ENCODE results near the gene FCHSD2.

FCHSD2 gene

DNA sequence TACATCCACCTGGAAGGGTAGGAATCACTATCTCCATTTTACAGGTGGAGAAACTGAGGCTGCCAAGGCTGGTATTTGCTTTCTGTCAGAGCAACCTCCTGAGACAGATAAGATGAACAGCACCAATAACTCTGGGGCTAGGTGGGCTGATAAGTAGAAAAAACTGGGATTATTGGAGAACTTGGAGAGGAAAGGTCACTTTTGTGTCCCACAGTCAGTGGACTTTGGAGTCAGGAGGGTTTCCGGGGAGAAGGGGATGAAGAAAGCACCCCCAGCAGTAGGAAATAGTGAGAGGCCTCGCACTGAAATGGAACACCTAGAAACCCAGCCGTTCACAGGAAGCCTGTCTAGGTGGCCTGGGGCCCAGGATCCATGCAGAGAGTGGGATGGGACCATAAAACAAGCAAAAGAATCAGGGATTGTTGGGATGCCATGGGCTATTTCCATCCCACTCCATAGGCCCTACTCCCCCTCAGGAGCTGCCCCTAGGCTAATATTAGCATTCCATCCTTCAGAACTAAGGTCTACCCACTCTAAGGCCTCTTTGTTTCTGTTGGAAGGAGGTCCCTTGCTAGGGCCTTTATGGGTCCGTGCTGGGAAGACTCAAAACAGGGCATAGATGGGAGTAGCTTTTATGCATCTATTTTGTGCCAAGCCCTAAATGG is 31.0 kb upstream of the FCHSD2 start:
- no peak for DNase-seq (ENCODE audit: low read depth in 2 of 2)

GRCh38 chr11:73171436-73172161 is 29.5 kb upstream of the FCHSD2 start:
- no peak for DNase-seq (ENCODE audit: low read depth in 2 of 2)

DNA sequence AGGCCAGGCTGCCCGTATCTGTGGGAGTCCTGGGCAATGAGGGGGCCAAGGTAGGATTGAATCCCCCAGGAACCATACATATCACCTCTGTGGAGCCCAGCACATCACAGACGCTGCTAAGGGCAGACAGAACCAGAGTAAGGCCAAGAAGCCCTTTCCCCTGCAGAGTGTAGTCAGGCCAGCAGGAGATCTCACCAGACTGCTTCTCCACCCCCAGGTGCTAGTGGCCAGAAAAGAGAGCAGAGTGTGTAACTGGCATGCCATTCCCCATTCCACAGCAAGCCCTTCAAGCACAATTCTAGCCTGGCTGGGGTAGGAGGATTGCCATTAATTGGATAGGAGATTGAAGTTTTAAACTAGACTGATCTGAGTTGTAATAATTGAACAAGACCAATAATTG is 28.0 kb upstream of the FCHSD2 start:
- DNase-seq (ENCODE audit: low read depth in 2 of 2) = no peak

DNA sequence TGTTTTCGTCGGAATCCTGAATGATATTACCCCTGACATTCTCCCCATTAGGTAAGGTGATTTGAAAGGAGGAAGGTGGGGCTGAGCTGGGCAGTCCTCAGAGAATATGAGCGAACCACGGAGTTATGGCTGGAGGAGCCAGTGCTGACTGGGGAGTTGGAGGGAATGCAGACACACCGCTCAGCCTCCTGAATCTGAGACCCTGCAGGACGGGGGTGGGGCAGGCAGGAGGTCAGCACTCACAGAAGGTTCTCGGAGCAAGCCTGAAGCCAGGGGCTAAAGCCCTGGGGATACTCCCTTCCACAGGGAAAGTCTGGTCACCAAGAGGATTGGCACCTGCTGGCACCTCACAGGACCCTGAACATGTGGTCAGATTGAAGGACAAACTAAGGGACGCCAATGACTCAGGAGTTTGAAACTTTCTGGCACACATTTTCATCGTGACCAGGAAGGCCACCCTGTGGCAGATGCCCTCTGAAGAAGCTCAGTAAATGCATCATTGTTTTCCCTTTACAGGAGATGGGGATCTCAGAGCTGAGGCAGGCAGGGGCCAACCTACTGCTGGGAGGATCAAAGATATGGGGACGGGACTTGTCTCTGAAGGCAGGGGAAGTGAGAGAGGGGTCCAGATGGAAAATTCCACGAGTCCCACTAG is 26.9 kb upstream of the FCHSD2 start:
- DNase-seq (ENCODE audit: low read depth in 2 of 2) = no peak

DNA sequence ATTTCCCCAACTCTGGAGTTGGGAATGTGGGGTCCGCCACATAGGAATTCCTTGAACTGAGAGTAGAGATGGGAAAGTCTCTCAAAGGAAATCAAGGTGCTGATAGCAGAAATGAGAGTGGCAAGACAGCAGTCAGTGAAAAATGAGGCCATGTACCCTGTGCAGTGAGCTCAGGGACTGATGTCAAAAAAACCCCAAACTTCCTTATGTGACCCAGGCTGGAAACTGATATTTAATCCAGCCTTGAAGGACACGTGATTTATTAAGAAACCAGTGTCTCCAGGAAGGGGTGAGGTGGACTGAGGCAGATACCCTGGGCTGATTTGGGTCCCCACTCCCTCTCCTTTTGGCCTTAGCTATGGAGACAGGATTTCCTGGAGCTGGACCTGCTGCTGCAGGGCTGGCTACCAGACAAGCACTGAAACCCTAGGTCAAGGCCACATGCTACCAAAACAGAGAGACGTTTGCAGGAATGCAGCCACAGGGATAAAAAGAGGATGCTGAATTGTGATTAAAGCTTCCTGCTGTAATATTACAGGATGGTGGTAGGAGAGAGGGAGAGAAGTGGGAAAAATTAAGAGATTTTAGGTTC is 25.3 kb upstream of the FCHSD2 start:
- no peak for DNase-seq (ENCODE audit: low read depth in 2 of 2)

DNA sequence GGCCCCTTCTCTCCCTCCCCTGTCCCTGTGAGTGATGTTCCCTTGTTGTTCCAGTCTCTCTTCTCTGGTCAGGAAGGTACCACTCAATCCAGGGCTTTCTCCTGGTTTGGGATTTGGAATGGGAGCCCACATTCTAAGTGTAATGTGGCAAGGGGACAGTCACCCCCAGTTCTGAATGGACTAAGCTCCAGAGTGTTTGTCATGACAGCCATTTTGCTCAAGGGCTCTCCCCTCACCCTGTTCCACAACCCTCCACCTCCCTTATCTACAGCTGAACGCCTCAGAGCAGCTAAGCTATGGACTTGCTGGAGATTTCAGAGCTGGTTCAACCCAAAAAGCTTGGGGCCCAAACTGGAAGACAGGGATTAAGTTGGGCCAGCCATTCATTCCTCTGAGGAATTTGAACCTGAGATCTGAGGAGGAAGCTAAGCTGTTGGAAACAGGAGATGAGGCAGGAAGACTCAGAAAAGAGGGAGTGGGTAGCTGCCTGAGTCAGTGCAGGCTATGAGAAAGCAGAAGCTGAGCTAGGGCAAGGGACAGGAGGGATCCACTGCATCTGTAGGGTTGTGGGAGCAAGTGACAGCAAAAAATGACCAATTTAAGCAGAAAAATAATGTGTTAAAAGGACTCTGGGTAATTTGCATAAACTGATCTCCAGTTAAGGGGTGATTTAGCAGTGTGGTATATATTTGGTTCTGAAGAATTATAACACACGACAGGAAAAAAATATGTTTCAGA is 22.9 kb upstream of the FCHSD2 start:
- DNase-seq (ENCODE audit: low read depth in 2 of 2) = no peak

- no peak for DNase-seq (ENCODE audit: low read depth in 2 of 2)
Measured at GRCh38 chr11:73163638-73164174, 21.6 kb upstream of the FCHSD2 start.

- DNase-seq (ENCODE audit: low read depth in 2 of 2) = no peak
Measured at GRCh38 chr11:73162196-73162740, 20.1 kb upstream of the FCHSD2 start.

GRCh38 chr11:73160005-73160760 is 18.1 kb upstream of the FCHSD2 start:
- DNase-seq (ENCODE audit: low read depth in 2 of 2) = no peak

- no peak for DNase-seq (ENCODE audit: low read depth in 2 of 2)
Measured at GRCh38 chr11:73159297-73159696, 17.2 kb upstream of the FCHSD2 start.

DNA sequence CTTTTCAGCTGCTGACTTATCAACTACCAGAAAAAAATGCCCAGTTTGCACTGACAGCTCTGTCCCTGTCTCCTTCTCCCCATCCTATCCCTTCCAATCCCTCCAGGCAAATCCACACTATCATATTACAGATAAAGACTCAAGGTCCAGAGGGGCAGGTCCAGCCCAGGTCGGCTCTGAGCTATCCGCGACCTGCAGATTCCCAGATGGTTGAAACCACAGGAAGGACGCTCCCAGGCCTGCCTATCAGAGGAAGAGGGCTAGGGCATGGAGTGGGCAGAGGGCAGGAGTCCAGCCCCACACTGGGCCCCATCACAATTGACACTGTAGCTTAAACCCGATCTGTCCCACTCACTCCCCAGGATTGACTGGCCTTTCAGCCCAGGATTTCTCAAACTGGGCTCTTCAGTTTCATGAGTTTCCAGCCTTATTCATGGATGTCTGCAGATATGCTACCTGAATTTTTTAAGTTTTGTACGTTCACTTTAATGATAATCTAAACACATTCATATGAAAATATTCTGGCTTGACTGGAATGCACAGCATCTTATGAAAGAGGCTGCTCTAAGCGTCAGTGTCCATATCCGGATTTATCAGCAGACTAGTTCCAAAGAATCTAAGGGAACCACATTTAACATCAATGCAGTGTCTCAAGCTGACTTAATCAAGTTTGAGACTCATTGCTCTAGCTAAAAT is 16.4 kb upstream of the FCHSD2 start:
- no peak for DNase-seq (ENCODE audit: low read depth in 2 of 2)

DNA sequence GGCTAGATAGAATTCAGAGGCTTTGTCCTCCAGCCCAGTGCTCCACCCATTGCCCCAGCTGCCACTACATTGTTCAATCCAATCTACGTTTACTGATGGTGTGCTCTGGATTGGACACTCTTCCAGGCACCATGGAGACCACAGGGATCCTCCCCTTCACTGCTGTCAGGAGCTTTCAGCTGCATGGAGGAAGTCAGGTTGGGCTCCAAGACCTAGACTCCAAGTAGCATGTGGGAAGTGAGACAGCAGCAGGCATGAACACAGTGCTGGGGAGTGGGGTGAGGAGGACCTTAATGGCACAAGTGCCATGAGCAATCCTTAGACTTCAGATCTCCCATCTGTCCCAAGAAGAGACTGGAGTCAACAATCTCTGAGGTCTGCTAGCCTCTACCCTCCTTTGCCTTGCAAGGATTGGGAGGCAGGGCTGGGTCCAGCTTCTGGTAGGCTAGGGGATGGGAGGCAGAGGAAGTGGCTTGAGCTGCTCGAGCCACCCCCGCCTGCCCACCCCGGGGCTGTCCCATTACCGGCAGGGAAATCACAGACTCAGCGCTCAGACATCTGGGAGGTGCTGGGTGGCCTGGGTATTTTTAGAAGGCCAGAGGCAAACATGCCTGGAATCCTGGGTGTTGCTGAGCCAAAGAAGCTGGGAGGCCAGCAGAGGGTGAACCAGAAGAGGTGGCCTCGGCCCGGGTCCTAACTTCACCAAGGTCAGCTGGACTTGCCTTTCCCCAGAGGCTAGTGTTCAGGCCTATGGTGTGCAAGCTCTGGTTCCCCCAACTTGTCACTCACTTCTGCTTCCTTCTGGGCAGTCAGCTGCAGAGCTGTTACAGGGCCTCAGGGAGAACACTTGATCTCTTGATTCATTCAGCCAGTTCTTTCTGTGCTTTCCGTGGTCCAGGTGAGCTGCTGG is 15.2 kb upstream of the FCHSD2 start:
- DNase-seq (ENCODE audit: low read depth in 2 of 2) = no peak

DNA sequence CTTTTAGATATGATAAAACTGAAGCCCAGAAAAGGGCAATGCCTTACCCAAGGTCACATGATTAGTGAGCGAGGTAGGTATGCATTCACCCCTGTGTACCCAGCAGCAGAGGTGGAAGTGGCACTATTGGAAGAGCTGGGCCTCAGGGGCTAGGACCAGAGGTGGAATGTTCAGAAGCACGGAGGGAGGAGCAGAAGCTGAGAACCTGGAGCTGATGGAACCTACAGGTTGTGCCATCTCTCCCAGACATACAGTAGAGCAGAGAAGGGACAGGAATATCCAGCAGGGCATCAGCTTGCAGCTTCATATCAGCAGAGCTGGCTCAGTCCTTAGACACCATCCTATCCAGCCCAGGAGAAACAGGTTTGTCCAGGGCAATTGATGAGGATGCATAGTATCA is 14.6 kb upstream of the FCHSD2 start:
- DNase-seq (ENCODE audit: low read depth in 2 of 2) = no peak

DNA sequence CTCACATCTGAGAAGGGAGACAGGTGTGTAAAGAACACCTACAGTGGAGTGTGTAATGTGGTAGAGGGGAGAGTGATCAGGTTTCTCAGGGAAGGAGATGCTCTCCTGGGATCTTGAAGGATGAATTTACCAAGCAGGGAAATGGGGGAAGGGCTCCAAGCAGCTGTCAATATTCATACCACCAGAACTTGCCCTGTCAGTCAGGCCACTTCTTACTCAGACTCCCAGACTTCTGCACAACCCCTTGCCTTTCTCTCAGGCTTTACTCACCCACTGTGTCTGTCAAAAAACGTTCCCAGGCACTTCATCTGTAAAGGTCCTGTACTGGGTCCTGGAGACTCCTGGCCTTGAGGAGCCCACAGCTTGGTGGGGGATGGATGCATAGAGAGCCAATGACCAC is 14.0 kb upstream of the FCHSD2 start:
- no peak for DNase-seq (ENCODE audit: low read depth in 2 of 2)

DNA sequence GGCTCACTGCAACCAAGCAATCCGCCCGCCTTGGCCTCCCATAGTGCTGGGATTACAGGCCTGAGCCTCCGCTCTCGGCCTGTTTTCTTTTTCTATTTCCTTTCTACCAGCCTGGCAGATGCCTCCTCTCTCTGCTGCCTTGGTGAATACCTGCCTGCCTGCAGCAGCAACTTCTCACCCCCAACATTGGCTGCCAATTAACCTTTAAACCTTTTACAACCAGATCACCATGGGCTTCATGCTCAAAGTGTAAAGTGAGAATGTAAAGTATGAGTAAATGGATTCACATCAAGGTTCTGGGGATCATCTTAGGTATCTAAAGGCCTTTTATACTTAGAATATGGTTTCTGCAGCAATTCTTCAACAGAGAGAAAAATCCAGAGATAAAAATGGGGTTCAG is 13.0 kb upstream of the FCHSD2 start:
- no peak for DNase-seq (ENCODE audit: low read depth in 2 of 2)

DNA sequence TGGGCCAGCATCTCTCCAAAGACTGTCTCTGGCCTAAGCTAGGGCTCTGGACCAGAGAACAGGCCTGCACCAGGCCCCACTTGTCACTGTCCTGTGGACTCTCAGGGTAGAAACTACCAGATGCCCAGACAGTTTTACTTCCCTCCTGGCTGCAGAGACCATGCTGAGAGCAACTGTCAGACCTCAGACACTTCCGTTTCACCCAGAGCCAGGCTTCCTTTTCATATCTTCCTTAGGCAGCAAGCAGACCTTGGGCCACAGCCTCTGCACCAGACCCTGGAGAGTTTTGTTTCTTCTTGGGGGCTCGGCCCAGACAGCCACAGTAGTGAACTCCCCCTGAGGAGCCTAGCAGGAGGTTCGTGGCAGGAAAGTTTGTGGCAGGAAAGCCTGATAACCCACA is 12.1 kb upstream of the FCHSD2 start:
- DNase-seq (ENCODE audit: low read depth in 2 of 2) = no peak

DNA sequence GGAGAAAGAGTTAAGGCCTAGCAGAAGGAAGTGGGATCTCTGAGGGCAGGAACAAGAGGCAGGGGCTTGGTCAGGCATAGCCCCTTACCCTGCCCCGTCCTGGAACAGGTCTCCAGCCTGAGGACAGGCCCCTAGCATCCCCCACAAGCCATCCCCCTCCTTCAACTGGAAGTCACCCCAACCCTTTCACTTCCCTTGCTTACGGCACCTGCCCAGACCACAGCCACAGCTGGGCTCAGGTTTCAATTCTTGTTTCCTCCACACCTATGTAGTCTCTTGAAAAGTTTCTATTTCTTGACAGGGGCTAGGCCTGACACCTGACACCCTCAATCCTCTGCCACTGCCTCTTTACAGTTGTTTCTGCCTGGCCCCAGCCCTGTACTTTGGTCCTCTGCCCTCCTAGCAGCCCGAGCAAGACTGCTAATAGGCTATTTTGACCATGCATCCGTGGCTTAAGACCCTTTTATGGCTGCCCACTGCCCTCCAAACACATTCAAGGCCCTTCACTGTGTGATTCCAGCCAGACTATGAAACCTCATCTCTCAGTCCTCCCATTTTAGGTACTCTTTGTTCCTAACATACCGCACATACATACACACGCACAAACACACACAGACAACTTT is 10.9 kb upstream of the FCHSD2 start:
- DNase-seq (ENCODE audit: low read depth in 2 of 2) = peak in 1 of 2 donors; percentile 5

DNA sequence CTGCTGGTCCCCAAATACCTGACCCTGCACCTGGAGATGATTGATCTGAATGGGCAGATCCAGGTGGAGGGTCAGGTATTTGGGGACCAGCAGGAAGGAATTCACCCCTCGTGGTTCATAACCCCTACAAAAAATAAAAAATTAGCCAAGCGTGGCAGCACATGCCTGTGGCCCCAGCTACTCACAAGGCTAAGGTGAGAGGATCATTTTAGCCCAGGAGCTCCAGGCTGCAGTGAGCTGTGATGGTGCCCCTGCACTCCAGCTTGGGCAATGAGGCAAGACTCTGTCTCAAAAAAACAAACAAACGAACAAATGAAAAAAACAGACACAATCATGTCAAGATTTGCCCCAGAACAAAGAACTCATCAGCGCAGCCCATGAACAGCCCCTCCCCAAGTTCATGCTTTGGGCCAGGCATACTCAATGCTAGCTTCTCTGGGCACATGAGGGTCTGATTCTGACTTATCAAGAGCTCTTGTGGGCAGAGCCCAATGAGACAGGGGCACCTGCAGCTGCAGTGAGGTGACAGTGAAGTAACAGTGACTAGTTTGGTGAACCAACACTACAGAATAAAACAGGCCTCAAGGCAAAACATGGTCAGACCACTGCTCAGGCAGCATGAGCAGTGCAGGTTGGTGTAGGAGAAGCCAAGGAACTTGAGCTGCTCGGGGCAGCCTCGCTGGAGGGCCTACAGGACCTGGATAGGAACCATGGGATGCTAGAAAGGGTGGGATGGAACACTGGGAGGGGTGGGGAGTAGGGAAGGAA is 10.2 kb upstream of the FCHSD2 start:
- DNase-seq (ENCODE audit: low read depth in 2 of 2) = no peak

Measured in stimulated activated CD8-positive, alpha-beta memory T cell treated with anti-CD3 and anti-CD28 coated beads, Interleukin-15, amount 100 ng/mL, for 4 hours (primary cell).